GM12872 (cell line): ENCODE results near the gene BTBD18.

Source experiments
- TF ChIP-seq, protein P1 (sequence below): IDR thresholded peaks from 3 replicates; pipeline ENCODE4 v1.5.1; 2011; ENCODE audit warnings: low read depth, mild to moderate bottlenecking, low read length, moderate library complexity; ENCODE audit not compliant: insufficient read depth

BTBD18 gene

GRCh38 chr11:57791321-57792059, 39.9 kb upstream of the BTBD18 start:
- TF ChIP-seq, protein P1, sequence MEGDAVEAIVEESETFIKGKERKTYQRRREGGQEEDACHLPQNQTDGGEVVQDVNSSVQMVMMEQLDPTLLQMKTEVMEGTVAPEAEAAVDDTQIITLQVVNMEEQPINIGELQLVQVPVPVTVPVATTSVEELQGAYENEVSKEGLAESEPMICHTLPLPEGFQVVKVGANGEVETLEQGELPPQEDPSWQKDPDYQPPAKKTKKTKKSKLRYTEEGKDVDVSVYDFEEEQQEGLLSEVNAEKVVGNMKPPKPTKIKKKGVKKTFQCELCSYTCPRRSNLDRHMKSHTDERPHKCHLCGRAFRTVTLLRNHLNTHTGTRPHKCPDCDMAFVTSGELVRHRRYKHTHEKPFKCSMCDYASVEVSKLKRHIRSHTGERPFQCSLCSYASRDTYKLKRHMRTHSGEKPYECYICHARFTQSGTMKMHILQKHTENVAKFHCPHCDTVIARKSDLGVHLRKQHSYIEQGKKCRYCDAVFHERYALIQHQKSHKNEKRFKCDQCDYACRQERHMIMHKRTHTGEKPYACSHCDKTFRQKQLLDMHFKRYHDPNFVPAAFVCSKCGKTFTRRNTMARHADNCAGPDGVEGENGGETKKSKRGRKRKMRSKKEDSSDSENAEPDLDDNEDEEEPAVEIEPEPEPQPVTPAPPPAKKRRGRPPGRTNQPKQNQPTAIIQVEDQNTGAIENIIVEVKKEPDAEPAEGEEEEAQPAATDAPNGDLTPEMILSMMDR: no peak

- TF ChIP-seq, protein P1: no peak
Observed at GRCh38 chr11:57788703-57789088, 37.1 kb upstream of the BTBD18 start.

GRCh38 chr11:57787920-57788702, 36.5 kb upstream of the BTBD18 start:
- TF ChIP-seq, protein P1: no peak

DNA sequence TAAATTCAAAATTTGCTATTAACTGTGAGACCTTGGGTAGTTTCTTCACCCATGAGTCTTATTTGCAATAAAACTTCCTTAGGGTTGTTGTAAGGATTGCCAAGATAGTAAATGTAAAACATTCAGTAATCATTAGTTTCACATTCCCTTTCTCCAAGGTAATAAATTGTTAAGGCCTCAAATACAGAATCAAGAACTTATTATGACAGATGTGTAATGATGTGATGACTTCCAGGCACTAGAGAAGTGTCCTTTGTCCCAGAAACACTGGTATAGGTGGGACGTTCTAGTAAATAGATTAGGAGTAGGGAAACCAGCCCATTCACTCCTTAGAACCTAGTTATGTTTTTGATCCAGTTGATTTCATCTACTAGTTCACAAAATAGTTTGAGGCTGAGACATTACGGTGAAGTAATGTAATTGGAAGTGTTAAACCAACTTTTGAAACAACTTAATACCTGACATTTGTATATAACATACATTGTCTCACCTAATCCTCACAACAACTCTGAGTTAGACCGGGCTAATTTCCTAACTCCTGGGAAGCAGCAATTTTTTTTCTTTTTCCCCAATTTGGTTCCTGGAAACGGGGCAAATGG, 35.5 kb upstream of the BTBD18 start:
- TF ChIP-seq, protein P1: no peak

- TF ChIP-seq, protein P1: no peak
Observed at GRCh38 chr11:57786436-57786835, 34.8 kb upstream of the BTBD18 start.

GRCh38 chr11:57785072-57785471, 33.5 kb upstream of the BTBD18 start:
- TF ChIP-seq, protein P1: no peak

- TF ChIP-seq, protein P1: no peak
Observed at GRCh38 chr11:57781529-57781943, 29.9 kb upstream of the BTBD18 start.
